HG03175 (cell line): Measurements from ENCODE around the gene MIPOL1.
"Not testable (repeated sequence)": the region's sequence is repeated elsewhere in the genome, so short reads cannot be mapped to it uniquely, and the experiment has no call there.

Experiments used
- ATAC-seq: cut with Tn5 transposase; IDR thresholded peaks from one replicate; pipeline ENCODE4 v1.9.1; 2021; ENCODE audit warnings: mild to moderate bottlenecking, moderate library complexity; ENCODE audit not compliant: unreplicated experiment

The MIPOL1 gene

GRCh38 chr14:37512173-37512572 lies 314.4 kb downstream of the MIPOL1 start:
- ATAC-seq = no peak

DNA sequence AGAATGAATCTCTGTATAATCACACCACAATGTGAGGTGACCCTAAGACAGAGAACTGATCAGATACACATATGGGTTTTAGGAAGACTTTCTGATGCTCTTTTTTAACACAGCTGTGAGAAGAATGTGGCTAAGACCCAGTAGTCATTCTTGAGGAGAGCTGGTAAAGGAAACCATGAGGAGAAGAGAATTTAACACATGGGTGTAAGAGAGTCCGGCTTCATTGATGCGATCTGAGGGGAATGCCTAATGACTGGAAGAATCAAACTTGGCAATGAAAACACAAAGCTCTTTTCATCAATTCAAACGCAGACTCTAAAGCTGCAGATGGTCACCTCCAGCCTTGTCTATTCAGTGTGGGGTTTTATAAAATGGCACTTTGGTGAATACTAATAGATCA lies 318.0 kb downstream of the MIPOL1 start:
- ATAC-seq = no peak

DNA sequence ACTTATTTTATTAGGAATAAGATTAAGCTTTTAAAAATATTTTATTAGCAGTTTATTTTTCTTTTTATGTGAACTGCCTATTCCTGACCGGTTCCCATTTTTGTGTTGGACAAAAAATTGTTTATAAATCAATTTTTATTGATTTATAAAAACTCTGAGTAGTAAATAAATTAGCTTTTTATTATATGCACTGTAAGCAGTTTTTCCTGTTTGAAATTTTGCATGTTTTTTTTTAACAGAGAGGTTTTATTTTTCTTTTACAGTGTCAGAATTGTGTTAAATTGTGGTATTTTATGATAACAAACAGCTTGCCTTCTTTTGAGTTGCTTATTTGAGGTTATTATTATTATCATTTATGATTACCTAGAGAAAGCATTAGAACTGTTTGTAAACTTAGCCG lies 329.3 kb downstream of the MIPOL1 start:
- ATAC-seq = no peak

- no peak for ATAC-seq
Observed at GRCh38 chr14:37539992-37540391, 342.3 kb downstream of the MIPOL1 start.

DNA sequence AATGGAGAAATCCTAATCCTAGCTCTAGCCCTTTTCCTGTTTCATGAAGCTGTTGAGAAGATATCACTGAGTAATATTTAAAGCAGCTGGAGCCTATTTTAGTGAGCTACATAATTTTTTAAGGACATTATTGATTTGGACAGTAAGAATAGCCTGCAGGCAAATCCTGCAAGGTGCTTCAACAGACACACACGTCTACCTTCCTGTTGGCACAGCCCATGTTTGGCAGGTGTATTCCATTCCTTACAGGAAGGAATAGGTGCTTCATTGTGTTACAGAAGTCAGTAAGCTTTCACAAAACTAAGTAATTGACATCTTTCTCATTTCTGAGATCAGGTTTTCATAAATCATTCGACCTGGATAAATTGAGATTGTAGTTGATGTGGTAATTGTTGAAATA lies 346.7 kb downstream of the MIPOL1 start:
- ATAC-seq = no peak

GRCh38 chr14:37545174-37545573 lies 347.4 kb downstream of the MIPOL1 start:
- no peak for ATAC-seq

DNA sequence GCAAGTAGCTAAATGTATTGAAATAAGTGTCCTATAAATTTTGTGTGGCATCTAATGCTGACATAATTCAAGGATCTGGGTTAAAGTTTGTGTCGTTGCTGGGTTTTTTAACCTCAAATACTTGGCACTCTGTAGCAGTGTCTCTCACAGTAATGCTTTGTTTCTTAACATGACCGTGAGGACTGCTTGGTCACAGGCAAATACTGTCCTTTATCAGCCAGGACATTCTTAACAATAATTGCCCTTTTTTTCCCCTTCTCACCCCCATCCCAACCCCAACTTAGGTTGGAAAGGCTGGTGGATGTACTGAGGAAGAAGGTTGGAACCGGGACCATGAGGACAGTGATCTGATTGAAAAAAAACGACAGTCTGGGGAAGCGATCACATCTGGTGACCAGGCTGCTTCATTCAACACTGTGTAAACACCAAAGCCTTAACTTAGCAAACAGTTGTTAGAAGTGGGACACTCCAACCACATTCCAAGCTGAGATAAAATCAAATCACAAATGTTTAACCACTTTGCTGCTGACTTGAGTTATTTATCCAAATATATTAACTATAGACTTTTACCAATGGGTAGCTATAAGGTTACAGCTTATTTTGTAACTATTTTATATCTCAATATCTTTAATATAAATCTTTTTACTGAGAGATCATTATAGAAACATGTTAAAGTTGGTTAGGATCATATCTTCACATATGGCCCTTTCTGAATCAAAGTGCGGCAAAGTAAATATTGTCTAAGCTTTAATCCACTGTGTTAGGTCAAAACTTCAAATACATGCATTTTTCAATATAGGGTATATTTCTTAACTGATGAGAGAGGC lies 349.1 kb downstream of the MIPOL1 start:
- no peak for ATAC-seq

DNA sequence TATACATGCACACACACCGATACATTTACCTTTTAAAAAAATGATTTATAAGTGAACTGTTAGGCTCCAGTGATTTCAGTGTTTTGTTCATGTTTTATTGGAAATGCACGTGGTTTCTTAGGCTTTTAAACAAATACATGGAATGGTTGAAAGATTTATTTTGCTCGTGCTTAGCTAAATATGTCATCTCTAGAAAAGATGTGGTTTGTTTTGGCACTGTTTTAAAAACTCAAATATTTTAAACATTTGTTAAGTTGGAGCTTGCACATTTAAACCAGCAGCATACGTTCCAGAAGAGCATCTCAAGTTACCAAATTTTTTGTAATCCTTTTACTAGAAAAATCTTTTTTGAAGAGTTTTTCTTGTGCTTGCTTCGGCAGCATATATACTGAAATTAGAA lies 352.8 kb downstream of the MIPOL1 start:
- no peak for ATAC-seq

DNA sequence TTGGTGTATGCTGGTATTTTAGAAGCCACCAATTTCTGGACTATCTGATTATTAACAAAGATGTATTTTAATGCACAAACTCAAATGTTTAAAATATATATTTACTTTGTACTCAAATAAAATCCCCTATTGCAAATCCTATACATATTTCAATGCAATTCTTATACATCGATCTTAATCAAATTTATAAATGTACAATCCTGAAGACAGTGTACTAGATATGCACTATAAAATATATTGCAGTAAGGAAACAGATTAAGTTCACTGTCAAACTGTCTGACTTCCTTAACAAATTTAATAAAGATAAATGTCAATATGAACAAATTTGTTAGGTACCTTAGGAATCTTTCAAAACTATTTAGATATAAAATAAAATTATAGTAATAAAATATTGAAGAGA lies 353.4 kb downstream of the MIPOL1 start:
- ATAC-seq = no peak

DNA sequence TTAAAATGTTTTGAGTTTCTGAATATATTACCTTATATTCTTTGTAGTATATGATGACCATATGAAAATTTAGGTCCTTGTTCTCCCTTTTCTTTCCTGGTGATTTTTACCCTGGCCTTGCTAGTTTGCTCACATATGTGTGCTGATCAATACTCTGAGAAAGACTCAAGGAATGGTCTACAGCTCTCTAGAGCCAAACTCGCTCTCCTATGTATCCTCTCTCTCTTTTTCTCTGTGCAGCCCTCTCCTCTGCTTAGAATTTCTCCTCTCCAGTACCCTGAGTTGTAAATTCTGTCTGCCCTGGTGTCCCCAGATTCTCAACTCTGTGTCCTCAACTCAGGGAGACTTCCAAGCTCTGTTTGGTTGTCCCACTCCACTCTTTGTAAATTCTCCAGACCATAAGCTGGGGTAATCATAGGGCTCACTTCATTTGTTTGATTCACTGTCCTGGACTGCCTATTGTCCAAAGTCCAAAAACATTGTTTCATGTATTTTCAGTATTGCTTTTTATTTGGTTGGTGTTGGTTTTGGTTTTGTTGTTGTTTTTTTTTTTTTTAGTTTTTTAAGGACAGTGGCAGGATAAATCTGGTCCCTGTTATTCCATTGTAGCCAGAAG lies 356.3 kb downstream of the MIPOL1 start:
- ATAC-seq = no peak

- ATAC-seq = not testable (repeated sequence)
Observed at GRCh38 chr14:37555596-37555995, 357.9 kb downstream of the MIPOL1 start.

DNA sequence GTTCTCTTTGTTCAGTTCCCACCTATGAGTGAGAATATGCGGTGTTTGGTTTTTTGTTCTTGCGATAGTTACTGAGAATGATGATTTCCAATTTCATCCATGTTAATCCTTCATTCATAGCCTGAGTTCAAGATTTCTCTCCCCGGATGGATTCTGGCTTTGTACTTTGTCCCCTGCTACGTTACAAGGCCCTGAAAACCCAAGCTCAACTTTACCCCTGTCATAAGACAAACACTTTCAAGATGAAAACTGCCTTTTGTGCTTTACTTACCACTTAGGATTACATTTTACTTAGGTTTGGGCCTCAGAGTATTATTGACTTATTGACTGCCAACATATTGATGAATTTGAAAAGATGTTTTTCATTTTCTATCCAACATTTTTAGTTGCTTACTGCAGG lies 361.0 kb downstream of the MIPOL1 start:
- ATAC-seq = no peak

- no peak for ATAC-seq
Observed at GRCh38 chr14:37559386-37559785, 361.6 kb downstream of the MIPOL1 start.

DNA sequence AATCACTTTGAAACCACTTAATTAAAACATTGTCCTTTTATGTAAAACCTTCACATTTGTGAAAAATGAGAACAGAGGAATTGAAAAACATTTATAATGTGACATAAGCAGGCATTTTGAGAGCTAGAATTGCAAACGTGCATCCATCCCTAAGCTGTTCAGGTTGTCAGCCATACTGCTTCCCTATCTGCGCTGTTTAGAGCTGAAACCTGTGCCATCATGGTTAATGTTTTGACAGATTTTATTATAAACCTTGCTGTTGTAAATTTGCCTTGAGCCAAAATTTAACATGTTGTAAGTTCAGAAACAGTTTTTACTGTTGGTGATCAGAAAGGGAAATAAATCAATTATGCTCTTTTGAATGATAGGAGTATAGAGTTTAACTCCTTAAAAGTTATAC lies 365.5 kb downstream of the MIPOL1 start:
- ATAC-seq = no peak

- no peak for ATAC-seq
Observed at GRCh38 chr14:37565550-37565949, 367.8 kb downstream of the MIPOL1 start.

DNA sequence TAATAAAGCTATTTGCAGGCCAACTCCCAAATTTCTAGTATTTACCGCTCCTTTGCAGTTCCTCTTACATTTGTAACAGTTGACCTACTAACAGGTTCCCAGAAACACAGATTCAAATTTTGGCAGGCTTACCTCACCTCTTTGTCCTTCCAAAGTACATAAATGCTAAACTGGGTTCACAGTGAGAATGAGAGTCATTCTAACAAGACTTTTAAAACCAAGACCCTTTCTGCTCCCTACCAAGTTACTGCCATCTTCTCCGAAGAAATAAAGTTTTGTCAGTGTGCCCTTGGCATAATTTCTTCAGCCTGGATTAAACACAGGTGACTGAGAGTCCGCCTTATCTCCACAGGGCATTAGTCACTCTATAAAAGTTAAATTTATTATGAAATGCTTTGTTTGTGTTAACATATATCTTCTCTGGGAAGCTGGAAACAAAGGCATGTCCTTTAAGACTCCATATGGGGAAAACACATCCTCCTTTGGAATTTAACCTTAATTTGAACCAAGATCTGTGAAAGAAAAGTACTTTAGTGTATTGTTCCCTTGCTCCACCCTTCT lies 369.2 kb downstream of the MIPOL1 start:
- ATAC-seq = no peak

GRCh38 chr14:37569729-37570128 lies 372.0 kb downstream of the MIPOL1 start:
- no peak for ATAC-seq

GRCh38 chr14:37571391-37571790 lies 373.7 kb downstream of the MIPOL1 start:
- ATAC-seq = no peak

GRCh38 chr14:37573356-37573755 lies 375.6 kb downstream of the MIPOL1 start:
- no peak for ATAC-seq

DNA sequence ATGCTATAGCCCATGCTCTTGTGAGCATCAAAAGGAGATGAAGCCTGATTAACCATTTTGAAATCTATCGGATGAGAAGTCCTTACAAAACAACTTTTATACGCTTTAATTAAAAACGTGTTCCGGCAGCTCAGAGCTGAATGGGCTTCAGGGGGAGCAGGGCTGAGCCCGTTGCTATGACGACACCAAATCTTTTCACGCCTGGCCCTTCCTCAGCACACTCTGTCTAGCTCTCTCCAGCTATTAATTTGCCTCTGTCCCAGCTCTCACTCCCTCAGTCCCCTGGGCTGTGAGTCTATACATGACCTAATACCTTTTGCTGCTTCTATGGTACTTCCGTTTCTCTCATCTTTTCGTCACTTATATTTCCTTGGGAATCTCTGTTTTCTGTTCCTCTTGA lies 381.5 kb downstream of the MIPOL1 start:
- no peak for ATAC-seq

- ATAC-seq = no peak
Observed at GRCh38 chr14:37580146-37580545, 382.4 kb downstream of the MIPOL1 start.
